Ovary (tissue), 3 donors: Measurements from ENCODE around the gene ICA1L.

Experiments
- EP300 ChIP-seq: sonication (generic); formaldehyde crosslinking; IDR thresholded peaks from one replicate; pipeline ENCODE4 v1.6.1; 2017; ENCODE audit warnings: antibody characterized with exemption
- POLR2A ChIP-seq: fragments of 450-650 bp; IDR thresholded peaks from one replicate; pipeline ENCODE4 v1.6.1; 2017; ENCODE audit warnings: antibody characterized with exemption, mild to moderate bottlenecking, moderate library complexity
- TF ChIP-seq, protein P1 (sequence below), 3 donors: fragments of 450-650 bp in 2 of 3; fragments of 200-600 bp in 1 of 3; IDR thresholded peaks; one replicate each; pipeline versions ENCODE4 v1.5.1 to v1.8.0; 2016 to 2022; ENCODE audit warnings: antibody characterized with exemption in 3 of 3, mild to moderate bottlenecking in 1 of 3
- donor health status: DM: no; HTN: no; CAD: no.

- TF ChIP-seq EP300, result no peak
- TF ChIP-seq, protein P1, sequence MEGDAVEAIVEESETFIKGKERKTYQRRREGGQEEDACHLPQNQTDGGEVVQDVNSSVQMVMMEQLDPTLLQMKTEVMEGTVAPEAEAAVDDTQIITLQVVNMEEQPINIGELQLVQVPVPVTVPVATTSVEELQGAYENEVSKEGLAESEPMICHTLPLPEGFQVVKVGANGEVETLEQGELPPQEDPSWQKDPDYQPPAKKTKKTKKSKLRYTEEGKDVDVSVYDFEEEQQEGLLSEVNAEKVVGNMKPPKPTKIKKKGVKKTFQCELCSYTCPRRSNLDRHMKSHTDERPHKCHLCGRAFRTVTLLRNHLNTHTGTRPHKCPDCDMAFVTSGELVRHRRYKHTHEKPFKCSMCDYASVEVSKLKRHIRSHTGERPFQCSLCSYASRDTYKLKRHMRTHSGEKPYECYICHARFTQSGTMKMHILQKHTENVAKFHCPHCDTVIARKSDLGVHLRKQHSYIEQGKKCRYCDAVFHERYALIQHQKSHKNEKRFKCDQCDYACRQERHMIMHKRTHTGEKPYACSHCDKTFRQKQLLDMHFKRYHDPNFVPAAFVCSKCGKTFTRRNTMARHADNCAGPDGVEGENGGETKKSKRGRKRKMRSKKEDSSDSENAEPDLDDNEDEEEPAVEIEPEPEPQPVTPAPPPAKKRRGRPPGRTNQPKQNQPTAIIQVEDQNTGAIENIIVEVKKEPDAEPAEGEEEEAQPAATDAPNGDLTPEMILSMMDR (IDR thresholded peaks at IDR 0.05), result no peak
- TF ChIP-seq POLR2A, result no peak
These were observed 134.7 kb downstream of the ICA1L start for GRCh38 chr2:202736826-202737225.
